MM.1S (cell line): ENCODE data around the gene LPCAT4.

Source experiments
- EZH2 ChIP-seq: fragments of 300-600 bp; sonication (generic); optimal IDR thresholded peaks from 2 replicates; pipeline ENCODE3; 2017; ENCODE audit warnings: low read depth, mild to moderate bottlenecking, antibody characterized with exemption, low read length, mixed read lengths
- TF ChIP-seq, protein P1 (sequence below): fragments of 300-600 bp; sonication (generic); IDR thresholded peaks from 2 replicates; pipeline ENCODE4 v1.5.1; 2016; ENCODE audit warnings: antibody characterized with exemption, low read length, mixed read lengths

DNA sequence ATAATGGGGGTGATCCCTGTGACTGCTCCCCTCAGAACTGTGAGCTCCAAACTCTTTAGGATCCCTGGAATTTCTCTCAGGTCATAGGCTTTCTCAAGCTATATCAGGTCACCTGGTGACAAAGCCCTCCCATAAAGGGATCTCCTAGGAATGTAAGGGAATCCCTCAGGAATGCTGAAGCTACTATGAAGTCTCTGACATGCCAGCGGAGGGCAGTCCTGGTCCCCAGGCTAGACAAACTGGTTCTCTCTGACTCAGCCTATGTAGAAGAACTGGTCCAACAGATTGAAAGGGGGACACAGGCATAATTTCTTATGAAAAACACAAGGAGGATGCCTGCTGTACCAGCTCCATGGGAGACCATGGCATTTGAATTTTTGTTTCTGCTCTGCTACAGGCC is 6.7 kb downstream of the LPCAT4 start:
- TF ChIP-seq, protein P1, sequence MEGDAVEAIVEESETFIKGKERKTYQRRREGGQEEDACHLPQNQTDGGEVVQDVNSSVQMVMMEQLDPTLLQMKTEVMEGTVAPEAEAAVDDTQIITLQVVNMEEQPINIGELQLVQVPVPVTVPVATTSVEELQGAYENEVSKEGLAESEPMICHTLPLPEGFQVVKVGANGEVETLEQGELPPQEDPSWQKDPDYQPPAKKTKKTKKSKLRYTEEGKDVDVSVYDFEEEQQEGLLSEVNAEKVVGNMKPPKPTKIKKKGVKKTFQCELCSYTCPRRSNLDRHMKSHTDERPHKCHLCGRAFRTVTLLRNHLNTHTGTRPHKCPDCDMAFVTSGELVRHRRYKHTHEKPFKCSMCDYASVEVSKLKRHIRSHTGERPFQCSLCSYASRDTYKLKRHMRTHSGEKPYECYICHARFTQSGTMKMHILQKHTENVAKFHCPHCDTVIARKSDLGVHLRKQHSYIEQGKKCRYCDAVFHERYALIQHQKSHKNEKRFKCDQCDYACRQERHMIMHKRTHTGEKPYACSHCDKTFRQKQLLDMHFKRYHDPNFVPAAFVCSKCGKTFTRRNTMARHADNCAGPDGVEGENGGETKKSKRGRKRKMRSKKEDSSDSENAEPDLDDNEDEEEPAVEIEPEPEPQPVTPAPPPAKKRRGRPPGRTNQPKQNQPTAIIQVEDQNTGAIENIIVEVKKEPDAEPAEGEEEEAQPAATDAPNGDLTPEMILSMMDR, result no peak
- no peak for TF ChIP-seq EZH2
